PC-3 (cell line): Measurements from ENCODE around the gene TERB1.

ENCODE experiments used
- CTCF ChIP-seq: fragments of 300-600 bp; sonication (generic); conservative IDR thresholded peaks from 2 replicates; pipeline ENCODE4 v1.5.1; 2017; ENCODE audit warnings: antibody characterized with exemption, low read depth, mild to moderate bottlenecking, low read length
- EZH2phosphoT487 ChIP-seq: fragments of 300-600 bp; sonication (generic); IDR thresholded peaks from 2 replicates; pipeline ENCODE4 v1.6.1; 2018; ENCODE audit warnings: mild to moderate bottlenecking, antibody characterized with exemption, low read length, borderline replicate concordance

GRCh38 chr16:66720766-66721165 is 80.6 kb downstream of the TERB1 start:
- no peak for TF ChIP-seq CTCF
- TF ChIP-seq EZH2phosphoT487: no peak
